Measurements from ENCODE around the gene MINDY4.

GRCh38 chr7:30906014-30906413 lies 134.8 kb downstream of the MINDY4 start:
- TF ChIP-seq, protein P1, sequence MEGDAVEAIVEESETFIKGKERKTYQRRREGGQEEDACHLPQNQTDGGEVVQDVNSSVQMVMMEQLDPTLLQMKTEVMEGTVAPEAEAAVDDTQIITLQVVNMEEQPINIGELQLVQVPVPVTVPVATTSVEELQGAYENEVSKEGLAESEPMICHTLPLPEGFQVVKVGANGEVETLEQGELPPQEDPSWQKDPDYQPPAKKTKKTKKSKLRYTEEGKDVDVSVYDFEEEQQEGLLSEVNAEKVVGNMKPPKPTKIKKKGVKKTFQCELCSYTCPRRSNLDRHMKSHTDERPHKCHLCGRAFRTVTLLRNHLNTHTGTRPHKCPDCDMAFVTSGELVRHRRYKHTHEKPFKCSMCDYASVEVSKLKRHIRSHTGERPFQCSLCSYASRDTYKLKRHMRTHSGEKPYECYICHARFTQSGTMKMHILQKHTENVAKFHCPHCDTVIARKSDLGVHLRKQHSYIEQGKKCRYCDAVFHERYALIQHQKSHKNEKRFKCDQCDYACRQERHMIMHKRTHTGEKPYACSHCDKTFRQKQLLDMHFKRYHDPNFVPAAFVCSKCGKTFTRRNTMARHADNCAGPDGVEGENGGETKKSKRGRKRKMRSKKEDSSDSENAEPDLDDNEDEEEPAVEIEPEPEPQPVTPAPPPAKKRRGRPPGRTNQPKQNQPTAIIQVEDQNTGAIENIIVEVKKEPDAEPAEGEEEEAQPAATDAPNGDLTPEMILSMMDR (IDR thresholded peaks at IDR 0.05; ENCODE audit: low read depth, low read length, poor library complexity, severe bottlenecking), result no peak
- TF ChIP-seq EZH2phosphoT487 (IDR thresholded peaks at IDR 0.05; ENCODE audit: borderline replicate concordance, low read length), result no peak
